Effector memory CD4-positive, alpha-beta T cell (primary cell): ENCODE results near the gene ARPP21.

Experiments used
- DNase-seq, 3 donors: peaks; one replicate each; pipeline ENCODE4 v3.0.0-alpha.2; 2020
- H3K27ac ChIP-seq: 2 replicates; pipeline ENCODE4 v1.7.0; 2013; ENCODE audit warnings: mild to moderate bottlenecking, low read length, moderate library complexity; ENCODE audit not compliant: insufficient read depth, poor library complexity, severe bottlenecking
- H3K27me3 ChIP-seq: replicated peaks from 2 replicates; pipeline ENCODE4 v1.7.0; 2013; ENCODE audit warnings: mild to moderate bottlenecking, low read length; ENCODE audit not compliant: insufficient read depth, control insufficient read depth, poor library complexity, severe bottlenecking
- H3K36me3 ChIP-seq: 2 replicates; pipeline ENCODE4 v1.7.0; 2013; ENCODE audit warnings: mild to moderate bottlenecking, low read length, moderate library complexity; ENCODE audit not compliant: control insufficient read depth, insufficient read depth
- H3K4me1 ChIP-seq: 2 replicates; pipeline ENCODE4 v1.7.0; 2013; ENCODE audit warnings: low read length, mild to moderate bottlenecking; ENCODE audit not compliant: control insufficient read depth, insufficient read depth, poor library complexity, severe bottlenecking
- H3K4me3 ChIP-seq: 2 replicates; pipeline ENCODE4 v1.7.0; 2013; ENCODE audit warnings: low read length, low read depth, mild to moderate bottlenecking; ENCODE audit not compliant: insufficient read depth, poor library complexity, severe bottlenecking
- H3K9me3 ChIP-seq: 2 replicates; pipeline ENCODE4 v1.7.0; 2013; ENCODE audit warnings: mild to moderate bottlenecking, low read length, moderate library complexity; ENCODE audit not compliant: control insufficient read depth

ARPP21 gene

GRCh38 chr3:35641331-35641730 is 2.0 kb downstream of the ARPP21 start:
- no peak for DNase-seq
- Histone ChIP-seq H3K4me1 (no peaks in the 10 kb centered on the region), H3K27me3 (peaks cover 3% of the 10 kb centered on the region), H3K9me3 (no peaks in the 10 kb centered on the region), H3K27ac (no peak overlapping the region), H3K4me3 (no peak overlapping the region), H3K36me3 (no peaks in the 10 kb centered on the region)

GRCh38 chr3:35641920-35642527 is 2.7 kb downstream of the ARPP21 start:
- no peak for DNase-seq
- no peak overlapping the region for H3K4me3 ChIP-seq
- no peak overlapping the region for H3K27ac ChIP-seq
- H3K27me3 ChIP-seq: peaks cover 3% of the 10 kb centered on the region
- H3K4me1 ChIP-seq: no peaks in the 10 kb centered on the region
- no peaks in the 10 kb centered on the region for H3K36me3 ChIP-seq
- no peaks in the 10 kb centered on the region for H3K9me3 ChIP-seq

- Histone ChIP-seq H3K9me3 (no peaks in the 10 kb centered on the region), H3K36me3 (no peaks in the 10 kb centered on the region), H3K4me1 (no peaks in the 10 kb centered on the region), H3K4me3 (no peak overlapping the region), H3K27ac (no peak overlapping the region), H3K27me3 (peaks cover 3% of the 10 kb centered on the region)
- no peak for DNase-seq
Observed at GRCh38 chr3:35643495-35643894, 4.2 kb downstream of the ARPP21 start.

GRCh38 chr3:35644451-35644850 is 5.1 kb downstream of the ARPP21 start:
- Histone ChIP-seq H3K4me3 (no peak overlapping the region), H3K36me3 (no peaks in the 10 kb centered on the region), H3K4me1 (no peaks in the 10 kb centered on the region), H3K27me3 (peaks cover 3% of the 10 kb centered on the region), H3K9me3 (no peaks in the 10 kb centered on the region), H3K27ac (no peak overlapping the region)
- no peak for DNase-seq

GRCh38 chr3:35645189-35645588 is 5.9 kb downstream of the ARPP21 start:
- no peak for DNase-seq
- no peaks in the 10 kb centered on the region for H3K36me3 ChIP-seq
- no peak overlapping the region for H3K27ac ChIP-seq
- H3K4me1 ChIP-seq: no peaks in the 10 kb centered on the region
- no peaks in the 10 kb centered on the region for H3K9me3 ChIP-seq
- no peak overlapping the region for H3K4me3 ChIP-seq
- H3K27me3 ChIP-seq: peaks cover 3% of the 10 kb centered on the region

- Histone ChIP-seq H3K27ac (no peak overlapping the region), H3K4me1 (no peaks in the 10 kb centered on the region), H3K4me3 (no peak overlapping the region), H3K9me3 (no peaks in the 10 kb centered on the region), H3K36me3 (no peaks in the 10 kb centered on the region), H3K27me3 (no peaks in the 10 kb centered on the region)
- DNase-seq: no peak
Observed at GRCh38 chr3:35646081-35646480, 6.8 kb downstream of the ARPP21 start.

- no peaks in the 10 kb centered on the region for H3K36me3 ChIP-seq
- no peak overlapping the region for H3K4me3 ChIP-seq
- H3K27ac ChIP-seq: no peak overlapping the region
- no peaks in the 10 kb centered on the region for H3K4me1 ChIP-seq
- H3K9me3 ChIP-seq: no peaks in the 10 kb centered on the region
- no peak for DNase-seq
- H3K27me3 ChIP-seq: no peaks in the 10 kb centered on the region
Observed at GRCh38 chr3:35647461-35647860, 8.1 kb downstream of the ARPP21 start.

GRCh38 chr3:35648347-35648746 is 9.0 kb downstream of the ARPP21 start:
- Histone ChIP-seq H3K4me3 (no peak overlapping the region), H3K9me3 (no peaks in the 10 kb centered on the region), H3K4me1 (no peaks in the 10 kb centered on the region), H3K27ac (no peak overlapping the region), H3K36me3 (no peaks in the 10 kb centered on the region), H3K27me3 (no peaks in the 10 kb centered on the region)
- no peak for DNase-seq

- H3K4me3 ChIP-seq: no peak overlapping the region
- DNase-seq: no peak
- H3K9me3 ChIP-seq: no peaks in the 10 kb centered on the region
- H3K27ac ChIP-seq: no peak overlapping the region
- H3K4me1 ChIP-seq: no peaks in the 10 kb centered on the region
- no peaks in the 10 kb centered on the region for H3K36me3 ChIP-seq
- no peaks in the 10 kb centered on the region for H3K27me3 ChIP-seq
Observed at GRCh38 chr3:35649405-35649804, 10.1 kb downstream of the ARPP21 start.

GRCh38 chr3:35651426-35651825 is 12.1 kb downstream of the ARPP21 start:
- Histone ChIP-seq H3K27me3 (no peaks in the 10 kb centered on the region), H3K9me3 (no peaks in the 10 kb centered on the region), H3K4me3 (no peak overlapping the region), H3K4me1 (no peaks in the 10 kb centered on the region), H3K36me3 (no peaks in the 10 kb centered on the region), H3K27ac (no peak overlapping the region)
- DNase-seq: no peak
